ENCODE results near the gene CHST5.
A peak's percentile ranks its signal among the peaks of the same experiment; 100 is the strongest.

DNA sequence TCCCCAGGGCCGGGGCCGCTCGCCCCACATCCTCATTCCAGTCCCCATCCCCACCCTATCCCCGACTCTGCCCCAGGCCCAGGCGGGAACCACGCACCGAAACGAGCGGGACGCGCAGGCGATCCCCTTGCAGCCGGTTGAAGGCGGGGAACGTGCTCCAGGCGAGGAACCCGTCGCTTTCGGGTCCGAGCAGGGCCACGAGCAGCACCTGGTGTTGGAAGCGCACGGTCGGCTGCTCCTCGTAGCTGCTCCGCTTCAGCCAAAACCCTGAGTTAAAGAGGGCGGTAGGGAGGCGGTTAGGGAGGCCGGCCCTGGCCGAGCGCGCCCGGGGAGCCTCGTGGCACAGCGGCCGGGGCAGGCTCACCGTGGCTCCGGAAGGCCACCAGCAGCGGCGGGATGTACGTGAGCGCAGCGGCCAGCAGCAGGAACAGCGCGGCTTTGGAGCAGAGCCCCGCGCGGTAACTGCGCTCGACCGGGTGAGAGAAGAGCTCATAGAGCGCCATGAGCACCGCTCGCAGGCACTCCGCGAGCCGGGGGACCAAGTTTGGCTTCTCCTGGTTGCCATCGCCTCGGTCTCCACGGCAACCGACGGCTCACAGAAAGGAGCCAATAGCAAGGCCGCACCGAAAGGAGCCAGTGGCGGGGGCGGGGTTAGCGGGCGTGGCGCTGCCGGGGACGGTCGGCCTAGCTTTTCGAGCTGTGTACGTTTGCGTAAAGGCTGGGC lies 20.0 kb upstream of the CHST5 start, which contains the start of gene TMEM231:
- TF ChIP-seq, protein P1, sequence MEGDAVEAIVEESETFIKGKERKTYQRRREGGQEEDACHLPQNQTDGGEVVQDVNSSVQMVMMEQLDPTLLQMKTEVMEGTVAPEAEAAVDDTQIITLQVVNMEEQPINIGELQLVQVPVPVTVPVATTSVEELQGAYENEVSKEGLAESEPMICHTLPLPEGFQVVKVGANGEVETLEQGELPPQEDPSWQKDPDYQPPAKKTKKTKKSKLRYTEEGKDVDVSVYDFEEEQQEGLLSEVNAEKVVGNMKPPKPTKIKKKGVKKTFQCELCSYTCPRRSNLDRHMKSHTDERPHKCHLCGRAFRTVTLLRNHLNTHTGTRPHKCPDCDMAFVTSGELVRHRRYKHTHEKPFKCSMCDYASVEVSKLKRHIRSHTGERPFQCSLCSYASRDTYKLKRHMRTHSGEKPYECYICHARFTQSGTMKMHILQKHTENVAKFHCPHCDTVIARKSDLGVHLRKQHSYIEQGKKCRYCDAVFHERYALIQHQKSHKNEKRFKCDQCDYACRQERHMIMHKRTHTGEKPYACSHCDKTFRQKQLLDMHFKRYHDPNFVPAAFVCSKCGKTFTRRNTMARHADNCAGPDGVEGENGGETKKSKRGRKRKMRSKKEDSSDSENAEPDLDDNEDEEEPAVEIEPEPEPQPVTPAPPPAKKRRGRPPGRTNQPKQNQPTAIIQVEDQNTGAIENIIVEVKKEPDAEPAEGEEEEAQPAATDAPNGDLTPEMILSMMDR (IDR thresholded peaks at IDR 0.05; ENCODE audit: poor library complexity, severe bottlenecking): peak; percentile 21
- TF ChIP-seq, protein P2, sequence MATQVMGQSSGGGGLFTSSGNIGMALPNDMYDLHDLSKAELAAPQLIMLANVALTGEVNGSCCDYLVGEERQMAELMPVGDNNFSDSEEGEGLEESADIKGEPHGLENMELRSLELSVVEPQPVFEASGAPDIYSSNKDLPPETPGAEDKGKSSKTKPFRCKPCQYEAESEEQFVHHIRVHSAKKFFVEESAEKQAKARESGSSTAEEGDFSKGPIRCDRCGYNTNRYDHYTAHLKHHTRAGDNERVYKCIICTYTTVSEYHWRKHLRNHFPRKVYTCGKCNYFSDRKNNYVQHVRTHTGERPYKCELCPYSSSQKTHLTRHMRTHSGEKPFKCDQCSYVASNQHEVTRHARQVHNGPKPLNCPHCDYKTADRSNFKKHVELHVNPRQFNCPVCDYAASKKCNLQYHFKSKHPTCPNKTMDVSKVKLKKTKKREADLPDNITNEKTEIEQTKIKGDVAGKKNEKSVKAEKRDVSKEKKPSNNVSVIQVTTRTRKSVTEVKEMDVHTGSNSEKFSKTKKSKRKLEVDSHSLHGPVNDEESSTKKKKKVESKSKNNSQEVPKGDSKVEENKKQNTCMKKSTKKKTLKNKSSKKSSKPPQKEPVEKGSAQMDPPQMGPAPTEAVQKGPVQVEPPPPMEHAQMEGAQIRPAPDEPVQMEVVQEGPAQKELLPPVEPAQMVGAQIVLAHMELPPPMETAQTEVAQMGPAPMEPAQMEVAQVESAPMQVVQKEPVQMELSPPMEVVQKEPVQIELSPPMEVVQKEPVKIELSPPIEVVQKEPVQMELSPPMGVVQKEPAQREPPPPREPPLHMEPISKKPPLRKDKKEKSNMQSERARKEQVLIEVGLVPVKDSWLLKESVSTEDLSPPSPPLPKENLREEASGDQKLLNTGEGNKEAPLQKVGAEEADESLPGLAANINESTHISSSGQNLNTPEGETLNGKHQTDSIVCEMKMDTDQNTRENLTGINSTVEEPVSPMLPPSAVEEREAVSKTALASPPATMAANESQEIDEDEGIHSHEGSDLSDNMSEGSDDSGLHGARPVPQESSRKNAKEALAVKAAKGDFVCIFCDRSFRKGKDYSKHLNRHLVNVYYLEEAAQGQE (IDR thresholded peaks at IDR 0.05; ENCODE audit: borderline replicate concordance): peak; percentile 64
- no peak for TF ChIP-seq EP300 (conservative IDR thresholded peaks at IDR 0.05; ENCODE audit: poor library complexity, severe bottlenecking)
- peak; percentile 70 for TF ChIP-seq TAF1 (IDR thresholded peaks at IDR 0.05; ENCODE audit: low read depth)
- TF ChIP-seq SMC3 (conservative IDR thresholded peaks at IDR 0.05; ENCODE audit: poor library complexity): no peak
- TF ChIP-seq RAD21 (conservative IDR thresholded peaks at IDR 0.05): no peak

All from neural cell (in vitro differentiated cells).